Effector memory CD4-positive, alpha-beta T cell (primary cell): ENCODE results near the gene B4GALNT1.

ENCODE experiments used
- DNase-seq, 3 donors: peaks; one replicate each; pipeline ENCODE4 v3.0.0-alpha.2; 2020
- H3K27ac ChIP-seq: 2 replicates; pipeline ENCODE4 v1.7.0; 2013; ENCODE audit warnings: mild to moderate bottlenecking, low read length, moderate library complexity; ENCODE audit not compliant: insufficient read depth, poor library complexity, severe bottlenecking
- H3K27me3 ChIP-seq: replicated peaks from 2 replicates; pipeline ENCODE4 v1.7.0; 2013; ENCODE audit warnings: mild to moderate bottlenecking, low read length; ENCODE audit not compliant: insufficient read depth, control insufficient read depth, poor library complexity, severe bottlenecking
- H3K36me3 ChIP-seq: 2 replicates; pipeline ENCODE4 v1.7.0; 2013; ENCODE audit warnings: mild to moderate bottlenecking, low read length, moderate library complexity; ENCODE audit not compliant: control insufficient read depth, insufficient read depth
- H3K4me1 ChIP-seq: 2 replicates; pipeline ENCODE4 v1.7.0; 2013; ENCODE audit warnings: low read length, mild to moderate bottlenecking; ENCODE audit not compliant: control insufficient read depth, insufficient read depth, poor library complexity, severe bottlenecking
- H3K4me3 ChIP-seq: 2 replicates; pipeline ENCODE4 v1.7.0; 2013; ENCODE audit warnings: low read length, low read depth, mild to moderate bottlenecking; ENCODE audit not compliant: insufficient read depth, poor library complexity, severe bottlenecking
- H3K9me3 ChIP-seq: 2 replicates; pipeline ENCODE4 v1.7.0; 2013; ENCODE audit warnings: mild to moderate bottlenecking, low read length, moderate library complexity; ENCODE audit not compliant: control insufficient read depth

Gene B4GALNT1

DNA sequence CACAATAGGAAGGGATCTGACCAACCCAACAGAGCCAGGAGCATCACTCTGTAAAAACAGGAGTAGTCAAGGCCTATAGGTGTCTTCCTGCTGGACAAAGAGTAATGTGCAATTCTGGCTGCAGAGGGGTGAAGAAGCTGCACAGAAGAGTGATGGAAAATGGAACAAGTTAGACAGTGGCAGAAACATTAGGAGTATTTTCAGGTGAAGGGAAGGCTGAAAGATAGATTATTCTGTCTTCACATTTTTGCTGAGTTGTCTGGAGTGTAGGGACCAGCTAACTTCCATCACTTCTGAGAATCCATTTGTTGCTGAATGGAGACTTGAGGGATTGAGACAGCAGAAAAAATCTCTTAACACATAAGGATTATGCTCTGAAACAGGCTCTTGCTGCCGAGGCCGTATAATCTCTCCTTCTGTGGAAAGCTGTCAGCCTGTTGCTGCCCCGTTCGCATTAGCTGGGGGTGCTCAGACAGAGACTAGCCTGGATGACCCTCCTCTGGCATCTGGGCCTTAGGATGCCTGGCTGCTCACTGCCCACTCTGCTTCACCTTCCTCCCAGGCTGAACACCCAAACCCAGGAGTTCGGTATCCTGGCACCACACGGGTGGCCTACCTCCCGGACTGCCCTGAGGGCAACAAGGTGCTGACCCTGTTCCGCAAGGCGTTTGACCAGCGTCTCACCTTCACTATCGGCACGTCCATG, 24.9 kb downstream of the B4GALNT1 start:
- no peaks in the 10 kb centered on the region for H3K9me3 ChIP-seq
- H3K27me3 ChIP-seq, result peaks cover 8% of the 10 kb centered on the region
- H3K36me3 ChIP-seq, result no peaks in the 10 kb centered on the region
- no peak overlapping the region for H3K27ac ChIP-seq
- H3K4me1 ChIP-seq, result peaks cover 32% of the 10 kb centered on the region
- H3K4me3 ChIP-seq, result no peak overlapping the region
- DNase-seq, result no peak

GRCh38 chr12:57606821-57607220, 26.2 kb downstream of the B4GALNT1 start:
- Histone ChIP-seq H3K27me3 (peaks cover 4% of the 10 kb centered on the region), H3K4me1 (peaks cover 31% of the 10 kb centered on the region), H3K9me3 (no peaks in the 10 kb centered on the region), H3K27ac (no peak overlapping the region), H3K36me3 (peaks cover 5% of the 10 kb centered on the region), H3K4me3 (no peak overlapping the region)
- DNase-seq, result no peak

GRCh38 chr12:57606399-57606798, 26.6 kb downstream of the B4GALNT1 start:
- peaks cover 9% of the 10 kb centered on the region for H3K36me3 ChIP-seq
- no peak for DNase-seq
- H3K4me1 ChIP-seq, result peaks cover 26% of the 10 kb centered on the region
- H3K4me3 ChIP-seq, result no peak overlapping the region
- H3K27me3 ChIP-seq, result peaks cover 4% of the 10 kb centered on the region
- no peak overlapping the region for H3K27ac ChIP-seq
- no peaks in the 10 kb centered on the region for H3K9me3 ChIP-seq

GRCh38 chr12:57605811-57606311, 27.1 kb downstream of the B4GALNT1 start:
- peaks cover 21% of the 10 kb centered on the region for H3K4me1 ChIP-seq
- no peaks in the 10 kb centered on the region for H3K9me3 ChIP-seq
- peaks cover 14% of the 10 kb centered on the region for H3K36me3 ChIP-seq
- DNase-seq, result no peak
- no peak overlapping the region for H3K4me3 ChIP-seq
- H3K27me3 ChIP-seq, result peaks cover 3% of the 10 kb centered on the region
- H3K27ac ChIP-seq, result no peak overlapping the region

DNA sequence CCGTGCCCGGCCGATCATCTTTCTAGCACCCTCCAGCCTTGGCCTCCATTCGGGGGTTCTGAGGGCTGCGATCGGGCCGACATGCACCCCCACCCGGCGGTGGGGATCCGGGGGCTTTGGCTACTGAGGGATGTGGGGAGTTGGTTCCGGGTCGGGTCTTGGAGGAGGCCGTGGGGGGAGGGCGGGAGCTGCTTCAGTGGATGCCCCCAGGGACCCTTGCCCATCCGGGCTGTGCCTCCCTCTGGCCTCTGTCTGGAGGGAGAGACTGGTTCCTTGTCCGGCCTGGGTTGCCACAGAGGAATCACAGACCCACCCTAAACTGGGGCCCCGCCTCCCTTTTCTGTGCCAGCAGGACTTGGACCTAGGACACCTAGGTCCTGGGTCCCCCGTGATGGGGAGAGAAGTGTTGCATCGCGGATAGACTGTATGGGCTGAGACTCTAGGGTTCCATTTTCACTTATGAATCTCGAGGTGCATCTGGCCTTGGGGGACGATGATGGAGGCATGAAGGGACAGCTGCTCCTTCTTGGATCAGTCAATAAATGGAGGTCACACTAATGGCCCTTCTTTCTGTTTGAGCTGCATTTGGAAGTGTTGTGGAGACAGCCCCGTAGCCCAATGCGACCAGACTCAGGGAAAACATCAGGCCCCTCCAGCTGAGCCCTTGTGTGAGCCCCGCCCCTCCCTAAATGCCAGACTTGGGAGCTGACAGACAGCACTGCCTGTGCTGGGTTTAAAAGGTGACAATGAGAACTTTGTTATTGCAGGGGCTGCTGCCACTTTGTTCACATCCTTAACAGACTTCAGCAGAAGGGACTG, 27.8 kb downstream of the B4GALNT1 start:
- no peak for DNase-seq
- no peak overlapping the region for H3K27ac ChIP-seq
- H3K9me3 ChIP-seq, result no peaks in the 10 kb centered on the region
- H3K36me3 ChIP-seq, result peaks cover 21% of the 10 kb centered on the region
- H3K27me3 ChIP-seq, result no peaks in the 10 kb centered on the region
- peaks cover 14% of the 10 kb centered on the region for H3K4me1 ChIP-seq
- H3K4me3 ChIP-seq, result peak overlapping the region; percentile 65

DNA sequence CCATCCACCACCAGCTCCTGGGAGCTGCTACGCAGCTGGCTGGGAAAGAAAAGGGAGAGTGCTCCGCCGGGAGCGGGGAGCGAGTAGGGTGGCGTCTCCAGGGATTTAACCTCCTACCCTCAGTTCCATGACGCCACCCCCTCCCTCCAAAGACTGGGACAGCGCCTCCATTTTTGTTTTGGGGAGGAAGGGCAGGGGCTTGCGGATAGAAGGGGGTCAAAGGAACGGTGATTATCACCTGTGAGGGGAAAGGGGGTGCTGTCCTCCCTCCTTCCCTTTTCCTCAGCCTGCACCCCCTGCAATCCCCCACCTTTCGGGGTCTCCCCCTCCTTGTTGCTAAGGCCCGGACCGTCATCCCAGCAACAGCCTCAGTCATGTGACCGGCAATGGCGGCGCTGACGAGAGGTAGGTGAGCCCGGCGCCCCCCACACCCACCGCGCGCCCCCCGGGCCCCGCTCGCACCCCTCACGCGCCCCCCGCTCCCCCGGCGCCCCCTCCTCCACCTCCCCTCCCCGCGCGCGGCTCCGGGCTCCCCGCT, 28.5 kb downstream of the B4GALNT1 start, which contains the start of gene DTX3:
TSS of gene DTX3 (plus strand) at position 371 of the 538 bp plus-strand sequence. CDS start 1,694 bp downstream, outside the sequence.
- DNase-seq, result peak in 1 of 3 donors; percentile 21
- Histone ChIP-seq H3K9me3 (no peaks in the 10 kb centered on the region), H3K27ac (peak within 1 kb of the TSS; percentile 54), H3K4me3 (peak within 1 kb of the TSS; percentile 65), H3K36me3 (peaks cover 27% of the 10 kb centered on the region), H3K4me1 (peaks cover 12% of the 10 kb centered on the region), H3K27me3 (no peaks in the 10 kb centered on the region)

GRCh38 chr12:57603815-57604453, 29.1 kb downstream of the B4GALNT1 start:
- H3K4me1 ChIP-seq, result peaks cover 12% of the 10 kb centered on the region
- H3K27me3 ChIP-seq, result no peaks in the 10 kb centered on the region
- DNase-seq, result no peak
- peak overlapping the region; percentile 54 for H3K27ac ChIP-seq
- H3K36me3 ChIP-seq, result peaks cover 33% of the 10 kb centered on the region
- no peaks in the 10 kb centered on the region for H3K9me3 ChIP-seq
- peak overlapping the region; percentile 65 for H3K4me3 ChIP-seq

GRCh38 chr12:57603324-57603723, 29.7 kb downstream of the B4GALNT1 start:
- no peaks in the 10 kb centered on the region for H3K9me3 ChIP-seq
- H3K27me3 ChIP-seq, result no peaks in the 10 kb centered on the region
- H3K4me3 ChIP-seq, result no peak overlapping the region
- no peak overlapping the region for H3K27ac ChIP-seq
- H3K4me1 ChIP-seq, result peaks cover 12% of the 10 kb centered on the region
- peaks cover 37% of the 10 kb centered on the region for H3K36me3 ChIP-seq
- DNase-seq, result no peak

DNA sequence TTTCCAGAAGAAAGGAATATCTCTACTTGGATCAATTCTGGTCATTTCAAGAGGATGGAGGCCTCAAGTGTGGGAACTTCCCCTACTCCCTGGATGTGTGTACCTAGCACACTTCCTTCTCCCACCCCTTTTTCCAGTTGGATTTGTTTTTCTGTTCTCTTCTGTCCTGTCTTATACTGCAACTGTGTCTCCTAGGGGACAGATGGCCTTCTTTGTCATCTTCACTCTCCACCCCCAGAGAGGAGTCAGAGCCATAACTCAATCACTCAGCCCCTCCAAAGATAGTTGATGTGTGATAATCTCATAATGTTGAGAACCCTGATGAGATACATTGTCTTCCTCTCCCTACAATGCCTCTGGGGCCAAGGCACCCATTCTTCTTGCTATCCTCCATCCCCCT, 30.5 kb downstream of the B4GALNT1 start:
- Histone ChIP-seq H3K9me3 (no peaks in the 10 kb centered on the region), H3K27me3 (no peaks in the 10 kb centered on the region), H3K4me3 (no peak overlapping the region), H3K36me3 (peaks cover 37% of the 10 kb centered on the region), H3K4me1 (peaks cover 12% of the 10 kb centered on the region), H3K27ac (no peak overlapping the region)
- DNase-seq, result no peak
